Measurements from ENCODE around the gene SAT2. TPM values are rescaled to one million over a fixed set of nuclear protein-coding genes. Genes with fewer than 3 reads are reported as not detected.
A peak's percentile ranks its signal among the peaks of the same experiment; 100 is the strongest.

The SAT2 gene
- total and polyA plus RNA-seq, 2 of the 13 experiments (the other 11 are each of a cell fraction or from before 2014, with no cell fraction given), result 37.6 to 93.7 TPM

GRCh38 chr17:7614425-7615264 is 13.0 kb downstream of the SAT2 start, which contains the start of gene FXR2 (continued):
- TF ChIP-seq, protein P1, sequence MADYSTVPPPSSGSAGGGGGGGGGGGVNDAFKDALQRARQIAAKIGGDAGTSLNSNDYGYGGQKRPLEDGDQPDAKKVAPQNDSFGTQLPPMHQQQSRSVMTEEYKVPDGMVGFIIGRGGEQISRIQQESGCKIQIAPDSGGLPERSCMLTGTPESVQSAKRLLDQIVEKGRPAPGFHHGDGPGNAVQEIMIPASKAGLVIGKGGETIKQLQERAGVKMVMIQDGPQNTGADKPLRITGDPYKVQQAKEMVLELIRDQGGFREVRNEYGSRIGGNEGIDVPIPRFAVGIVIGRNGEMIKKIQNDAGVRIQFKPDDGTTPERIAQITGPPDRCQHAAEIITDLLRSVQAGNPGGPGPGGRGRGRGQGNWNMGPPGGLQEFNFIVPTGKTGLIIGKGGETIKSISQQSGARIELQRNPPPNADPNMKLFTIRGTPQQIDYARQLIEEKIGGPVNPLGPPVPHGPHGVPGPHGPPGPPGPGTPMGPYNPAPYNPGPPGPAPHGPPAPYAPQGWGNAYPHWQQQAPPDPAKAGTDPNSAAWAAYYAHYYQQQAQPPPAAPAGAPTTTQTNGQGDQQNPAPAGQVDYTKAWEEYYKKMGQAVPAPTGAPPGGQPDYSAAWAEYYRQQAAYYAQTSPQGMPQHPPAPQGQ (CRISPR knock-in tag; IDR thresholded peaks at IDR 0.05; ENCODE audit: borderline replicate concordance), result no peak
- TF ChIP-seq HMG20B (CRISPR knock-in tag; conservative IDR thresholded peaks at IDR 0.05) (no peak), ZNF230 (CRISPR knock-in tag; IDR thresholded peaks at IDR 0.05) (no peak), ZNF879 (CRISPR knock-in tag; IDR thresholded peaks at IDR 0.05) (no peak), TCF7 (IDR thresholded peaks at IDR 0.05; ENCODE audit: low read depth) (no peak), PCBP1 (IDR thresholded peaks at IDR 0.05; ENCODE audit: borderline replicate concordance, low read depth, low read length) (0 out of 2 replicates have a peak, but pooled peaks have one; percentile 14), AGO2 (optimal IDR thresholded peaks at IDR 0.05; ENCODE audit: low read depth, low read length) (peak; percentile 50), NFIC (IDR thresholded peaks at IDR 0.05; ENCODE audit: low read length) (no peak), ZNF563 (CRISPR knock-in tag; IDR thresholded peaks at IDR 0.05) (peak; percentile 45; the same call in 1 of the 2 replicates), ATF7-NPFF (CRISPR knock-in tag; IDR thresholded peaks at IDR 0.05; ENCODE audit: low read depth) (0 out of 2 replicates have a peak, but pooled peaks have one; percentile 40), DMAP1 (CRISPR knock-in tag; IDR thresholded peaks at IDR 0.05) (no peak), HCFC1 (IDR thresholded peaks at IDR 0.05; ENCODE audit: low read depth, low read length) (peak; percentile 27; the same call in 1 of the 2 replicates), EP300 (IDR thresholded peaks at IDR 0.05; ENCODE audit: low read depth in 2 of 2, low read length in 2 of 2) (peak in 1 of 2 experiments; percentile 22; a peak in 1 of 4 replicates), EP300 (CRISPR knock-in tag; IDR thresholded peaks at IDR 0.05; ENCODE audit: borderline replicate concordance) (no peak), RAD51 (IDR thresholded peaks at IDR 0.05; ENCODE audit: borderline replicate concordance) (no peak), TFDP2 (CRISPR knock-in tag; IDR thresholded peaks at IDR 0.05) (0 out of 2 replicates have a peak, but pooled peaks have one; percentile 32), ZFX (CRISPR knock-in tag; IDR thresholded peaks at IDR 0.05; ENCODE audit: low read depth) (peak; percentile 65), MBNL3 (CRISPR knock-in tag; conservative IDR thresholded peaks at IDR 0.05) (no peak), GTF3A (CRISPR knock-in tag; conservative IDR thresholded peaks at IDR 0.05) (no peak), DRAP1 (CRISPR knock-in tag; IDR thresholded peaks at IDR 0.05) (peak; percentile 72; the same call in 1 of the 2 replicates), SATB2 (CRISPR knock-in tag; IDR thresholded peaks at IDR 0.05) (no peak), ATF3 (CRISPR knock-in tag; IDR thresholded peaks at IDR 0.05) (no peak), ZNF382 (CRISPR knock-in tag; IDR thresholded peaks at IDR 0.05; ENCODE audit: borderline replicate concordance) (no peak), ZNF160 (CRISPR knock-in tag; IDR thresholded peaks at IDR 0.05) (peak; percentile 38; the same call in 1 of the 2 replicates)
- TF ChIP-seq, protein P2, sequence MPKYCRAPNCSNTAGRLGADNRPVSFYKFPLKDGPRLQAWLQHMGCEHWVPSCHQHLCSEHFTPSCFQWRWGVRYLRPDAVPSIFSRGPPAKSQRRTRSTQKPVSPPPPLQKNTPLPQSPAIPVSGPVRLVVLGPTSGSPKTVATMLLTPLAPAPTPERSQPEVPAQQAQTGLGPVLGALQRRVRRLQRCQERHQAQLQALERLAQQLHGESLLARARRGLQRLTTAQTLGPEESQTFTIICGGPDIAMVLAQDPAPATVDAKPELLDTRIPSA (CRISPR knock-in tag; IDR thresholded peaks at IDR 0.05; ENCODE audit: borderline replicate concordance), result no peak

Data from HepG2 (cell line).